Measurements from ENCODE around the gene ZCCHC17.

Gene ZCCHC17

GRCh38 chr1:31396633-31397351 is 100.0 kb downstream of the ZCCHC17 start:
- peak; percentile 60 for DNase-seq

GRCh38 chr1:31397360-31398095 is 100.7 kb downstream of the ZCCHC17 start:
- DNase-seq, result peak; percentile 60

GRCh38 chr1:31398246-31398645 is 101.4 kb downstream of the ZCCHC17 start:
- DNase-seq, result no peak

GRCh38 chr1:31399976-31400375 is 103.1 kb downstream of the ZCCHC17 start:
- no peak for DNase-seq

- no peak for DNase-seq
These were observed 103.6 kb downstream of the ZCCHC17 start for GRCh38 chr1:31400393-31400792.

- no peak for DNase-seq
These were observed 104.4 kb downstream of the ZCCHC17 start for GRCh38 chr1:31401241-31401640.

GRCh38 chr1:31405578-31406245 is 108.9 kb downstream of the ZCCHC17 start:
- no peak for DNase-seq

- no peak for DNase-seq
These were observed 110.3 kb downstream of the ZCCHC17 start for GRCh38 chr1:31407029-31407626.

GRCh38 chr1:31408788-31409318 is 112.0 kb downstream of the ZCCHC17 start:
- DNase-seq, result no peak

- DNase-seq, result no peak
These were observed 113.4 kb downstream of the ZCCHC17 start for GRCh38 chr1:31409946-31410858.

GRCh38 chr1:31410871-31411270 is 114.0 kb downstream of the ZCCHC17 start:
- DNase-seq, result no peak

- DNase-seq, result no peak
These were observed 115.4 kb downstream of the ZCCHC17 start for GRCh38 chr1:31412205-31412604.

GRCh38 chr1:31412732-31413404 is 116.0 kb downstream of the ZCCHC17 start, which contains the start of gene SERINC2:
Gene SERINC2 (plus strand): TSS chr1:31413213. CDS start chr1:31413266, 53 bp downstream.
- no peak for DNase-seq

GRCh38 chr1:31413405-31414001 is 116.7 kb downstream of the ZCCHC17 start:
- peak; percentile 59 for DNase-seq
